HG03280 (cell line): ENCODE measurements around the gene IFI6.
"Not testable (repeated sequence)": the region's sequence is repeated elsewhere in the genome, so short reads cannot be mapped to it uniquely, and the experiment has no call there.

Experiments
- ATAC-seq: cut with Tn5 transposase; IDR thresholded peaks from one replicate; pipeline ENCODE4 v1.9.1; 2021; ENCODE audit warnings: mild to moderate bottlenecking, moderate library complexity; ENCODE audit not compliant: unreplicated experiment

The IFI6 gene

GRCh38 chr1:27671964-27672749 lies at the start of gene IFI6:
Gene IFI6 (minus strand): TSS chr1:27672192. CDS start chr1:27669314, 2,878 bp downstream.
- ATAC-seq: peak; percentile 86

DNA sequence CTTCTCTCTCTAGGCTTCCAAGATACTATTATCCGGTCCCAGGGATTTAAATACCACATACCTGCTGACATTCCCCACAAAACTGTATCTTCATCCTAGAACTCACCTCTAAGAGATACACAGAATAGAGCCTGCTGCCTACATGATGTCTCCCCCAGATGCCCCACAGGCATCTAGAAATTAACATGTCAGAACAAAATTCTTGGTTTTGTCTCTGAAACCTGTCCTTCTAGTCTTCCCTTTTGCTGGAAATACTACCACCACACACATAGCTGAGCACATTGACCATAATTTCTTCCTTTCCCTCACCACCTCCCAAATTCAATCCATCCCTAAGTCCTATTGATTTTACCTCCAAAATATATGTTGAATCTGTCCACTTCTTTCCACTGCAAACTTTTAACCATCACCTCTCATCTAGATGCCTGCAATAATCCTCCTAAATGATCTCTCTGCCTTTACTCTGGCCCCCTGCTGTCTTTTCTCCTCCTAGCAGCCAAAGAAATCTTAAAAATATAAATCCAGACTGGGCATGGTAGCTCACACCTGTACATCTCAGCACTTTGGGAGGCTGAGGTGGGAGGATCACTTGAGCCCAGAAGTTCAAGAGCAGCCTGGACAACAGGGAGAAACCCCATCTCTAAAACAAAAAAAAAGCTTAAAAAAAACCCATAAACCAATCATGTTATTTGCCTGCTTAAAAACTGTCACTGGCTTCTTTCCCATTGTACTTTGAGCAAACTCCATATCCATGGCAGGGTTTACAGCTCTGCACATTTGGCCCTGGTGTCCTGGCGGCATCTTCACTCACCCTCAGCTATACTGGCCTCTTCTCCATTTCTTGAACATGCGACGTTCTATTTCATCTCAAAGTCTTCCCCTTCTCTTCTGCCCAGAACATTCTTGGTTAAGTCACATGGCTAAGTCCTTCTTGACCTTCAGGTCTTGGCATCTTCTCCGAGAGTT lies 47.6 kb upstream of the IFI6 start:
- ATAC-seq: no peak

GRCh38 chr1:27716262-27716895 lies 44.4 kb upstream of the IFI6 start:
- ATAC-seq: no peak

GRCh38 chr1:27713869-27714513 lies 42.0 kb upstream of the IFI6 start:
- ATAC-seq: no peak

DNA sequence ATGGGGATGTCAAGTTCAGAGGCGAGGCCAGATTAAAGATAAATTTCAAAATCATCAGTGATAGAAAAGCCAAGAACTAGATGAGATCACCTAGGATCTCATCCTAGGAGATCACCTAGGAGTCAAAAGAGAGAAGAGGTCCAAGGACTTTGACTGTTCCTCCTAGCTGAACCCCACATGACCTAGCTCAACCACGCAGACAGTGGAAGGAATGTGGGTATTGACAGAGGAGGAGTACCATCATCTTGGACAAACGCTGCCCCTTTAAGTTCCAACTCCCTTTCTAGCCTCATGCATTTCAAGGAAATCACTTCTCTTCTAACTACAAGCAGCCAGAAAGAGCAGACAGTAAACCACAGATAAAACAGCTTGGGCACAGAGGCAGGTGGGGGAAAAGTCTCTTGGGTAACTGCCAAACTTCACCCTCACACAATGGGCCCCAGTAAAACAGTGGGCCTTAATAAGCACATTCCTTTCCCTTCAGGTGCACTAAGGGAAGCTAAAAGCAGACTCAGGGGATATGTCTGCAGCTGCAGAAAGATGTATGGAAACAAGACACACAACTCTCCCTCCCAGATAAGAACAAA lies 41.2 kb upstream of the IFI6 start:
- no peak for ATAC-seq

- ATAC-seq: no peak
These were observed 38.6 kb upstream of the IFI6 start for GRCh38 chr1:27710574-27710973.

DNA sequence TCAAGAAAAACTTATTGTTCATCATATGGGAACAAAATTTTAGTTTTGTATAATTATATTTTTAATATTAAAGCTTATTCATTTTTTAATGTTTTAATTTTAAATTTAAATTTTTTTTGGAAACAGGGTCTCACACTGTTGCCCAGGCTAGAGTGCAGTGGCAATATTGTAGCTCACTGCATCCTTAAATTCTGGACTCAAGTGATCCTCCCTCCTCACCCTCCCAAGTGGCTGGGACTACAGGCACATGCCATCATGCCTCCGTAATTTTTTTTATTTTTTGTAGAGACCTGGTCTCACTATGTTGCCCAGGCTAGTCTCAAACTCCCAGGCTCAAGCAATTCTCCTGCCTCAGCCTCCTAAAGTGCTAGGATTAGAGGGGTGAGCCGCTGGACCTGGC lies 33.6 kb upstream of the IFI6 start:
- ATAC-seq: no peak

- ATAC-seq: no peak
These were observed 33.0 kb upstream of the IFI6 start for GRCh38 chr1:27704958-27705357.

GRCh38 chr1:27696835-27697234 lies 24.8 kb upstream of the IFI6 start:
- not testable (repeated sequence) for ATAC-seq

GRCh38 chr1:27690183-27690582 lies 18.2 kb upstream of the IFI6 start:
- ATAC-seq: no peak

DNA sequence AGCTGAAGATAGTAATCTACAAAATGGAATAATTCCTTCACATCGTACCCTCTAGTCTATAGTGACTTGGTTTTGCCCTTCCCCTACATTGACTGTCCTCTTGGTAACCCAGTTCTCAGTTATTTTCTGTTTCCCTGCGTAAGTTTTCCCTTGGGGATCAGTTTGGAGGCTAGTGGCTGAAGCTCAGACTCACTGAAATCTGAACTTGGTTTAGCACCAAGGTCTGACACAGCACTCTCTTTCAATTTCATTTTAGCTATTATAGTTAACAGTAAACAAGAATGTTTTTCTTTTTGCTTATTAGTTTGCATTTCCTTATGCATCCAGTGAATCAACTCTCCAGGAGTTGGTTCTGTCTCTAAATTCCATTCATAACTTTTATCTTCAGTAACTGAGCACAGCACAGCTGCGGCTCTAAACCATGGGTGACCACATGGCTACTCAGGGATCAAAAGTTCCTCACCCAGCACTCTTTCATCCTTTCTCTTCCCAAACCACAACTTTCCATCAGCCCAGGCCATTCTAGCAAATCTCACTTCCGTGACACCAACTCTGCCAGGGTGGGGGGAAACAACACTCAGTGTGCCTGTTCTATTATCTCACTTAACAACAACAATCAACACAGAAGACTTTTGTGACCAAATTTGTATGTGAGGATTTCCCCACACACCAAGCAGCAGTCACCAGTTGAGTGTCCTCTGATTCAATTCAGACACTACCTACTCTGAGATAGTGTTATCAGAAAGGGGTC lies 17.6 kb upstream of the IFI6 start:
- ATAC-seq: peak; percentile 64

DNA sequence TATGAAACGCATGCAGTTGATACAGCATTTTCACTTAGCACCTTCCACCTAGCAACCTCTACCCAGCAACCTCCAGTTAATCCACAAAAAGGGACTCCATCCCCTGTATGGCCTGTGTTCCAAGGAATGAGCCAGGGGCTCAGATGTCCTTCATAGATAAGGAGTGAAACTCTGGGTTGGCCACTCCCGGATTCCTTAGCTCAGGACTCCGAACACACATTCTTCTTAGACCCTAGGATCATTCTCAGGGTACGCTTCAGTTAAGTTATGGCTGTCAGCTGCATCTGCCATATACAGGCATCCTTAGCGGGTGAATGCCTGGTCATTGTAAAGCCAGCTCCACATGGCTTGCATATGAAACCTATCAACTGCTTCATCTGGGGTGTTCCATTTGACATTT lies 15.9 kb upstream of the IFI6 start:
- ATAC-seq: no peak

GRCh38 chr1:27686223-27686990 lies 14.4 kb upstream of the IFI6 start:
- no peak for ATAC-seq

- ATAC-seq: no peak
These were observed 12.2 kb upstream of the IFI6 start for GRCh38 chr1:27684176-27684575.

DNA sequence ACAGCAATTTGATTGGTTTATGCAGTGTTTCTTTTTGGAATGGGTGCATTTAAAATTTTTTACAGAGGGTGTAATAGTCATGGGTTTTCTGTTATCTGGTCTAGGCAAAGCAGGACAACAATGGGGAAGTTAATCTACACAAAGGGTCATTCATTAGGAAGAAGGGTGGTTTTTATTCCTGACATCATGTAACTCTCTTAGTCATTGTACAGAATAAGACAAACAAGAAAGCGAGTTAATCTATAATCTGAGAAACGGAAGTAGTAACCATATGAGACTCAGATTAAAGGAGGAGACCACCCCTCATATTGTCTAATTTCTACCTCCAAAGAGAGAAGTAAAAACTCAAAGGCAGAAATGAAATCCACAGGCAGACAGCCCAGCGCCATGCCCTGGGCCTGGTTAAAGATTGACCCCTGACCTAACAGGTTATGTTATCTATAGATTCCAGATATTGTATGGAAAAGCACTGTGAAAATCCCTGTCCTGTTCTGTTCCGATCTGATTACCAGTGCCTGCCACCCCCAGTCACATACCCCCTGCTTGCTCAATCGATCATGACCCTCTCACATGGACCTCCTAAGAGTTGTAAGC lies 10.5 kb upstream of the IFI6 start:
- ATAC-seq: no peak

GRCh38 chr1:27681580-27681979 lies 9.6 kb upstream of the IFI6 start:
- not testable (repeated sequence) for ATAC-seq

GRCh38 chr1:27680225-27680791 lies 8.3 kb upstream of the IFI6 start:
- not testable (repeated sequence) for ATAC-seq

DNA sequence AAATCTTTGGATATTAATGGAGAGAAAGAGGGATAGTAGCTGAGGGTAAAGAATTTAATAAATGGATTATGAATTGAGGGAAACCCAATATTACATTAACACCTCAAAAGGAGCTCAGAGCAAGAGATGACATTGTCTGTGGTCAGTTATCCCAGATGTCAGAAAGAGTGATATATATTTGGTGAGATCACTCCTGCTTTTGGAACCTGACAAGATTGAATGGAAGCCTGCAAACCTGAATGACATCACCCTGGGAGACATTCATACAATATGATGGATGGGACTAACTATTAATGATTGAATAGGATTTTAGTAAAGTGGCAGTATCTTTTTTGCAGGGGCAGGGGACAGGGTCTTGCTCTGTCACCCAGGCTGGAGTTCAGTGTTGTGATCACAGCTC lies 6.8 kb upstream of the IFI6 start:
- ATAC-seq: no peak
